LNCaP clone FGC (cell line): ENCODE results near the gene SLC36A3.
"Not testable (repeated sequence)": the region's sequence is repeated elsewhere in the genome, so short reads cannot be mapped to it uniquely, and the experiment has no call there.

Experiments used
- DNase-seq: peaks from one replicate; pipeline ENCODE4 v3.0.0-alpha.2; 2011; ENCODE audit warnings: low read depth
- H3K4me3 ChIP-seq: 2 replicates; pipeline ENCODE4 v1.5.1; 2011; ENCODE audit warnings: mild to moderate bottlenecking, low read depth, low read length, control low read depth
- CTCF ChIP-seq: IDR thresholded peaks from 2 replicates; pipeline ENCODE4 v1.5.1; 2012; ENCODE audit warnings: mild to moderate bottlenecking; ENCODE audit not compliant: control insufficient read depth, insufficient read depth; ENCODE audit errors: extremely low read depth

Gene SLC36A3

GRCh38 chr5:151318850-151319732 is 15.5 kb upstream of the SLC36A3 start:
- DNase-seq: no peak
- no peak overlapping the region for H3K4me3 ChIP-seq
- TF ChIP-seq CTCF: peak; percentile 67

- no peak for DNase-seq
- no peak overlapping the region for H3K4me3 ChIP-seq
- TF ChIP-seq CTCF: no peak
Measured at GRCh38 chr5:151317871-151318270, 14.3 kb upstream of the SLC36A3 start.

- TF ChIP-seq CTCF: peak; percentile 88
- peak; percentile 63 for DNase-seq
- no peak overlapping the region for H3K4me3 ChIP-seq
Measured at GRCh38 chr5:151315998-151316597, 12.5 kb upstream of the SLC36A3 start.

- H3K4me3 ChIP-seq: no peak overlapping the region
- DNase-seq: no peak
- TF ChIP-seq CTCF: no peak
Measured at GRCh38 chr5:151313357-151313756, 9.8 kb upstream of the SLC36A3 start.

- TF ChIP-seq CTCF: no peak
- no peak for DNase-seq
- no peak overlapping the region for H3K4me3 ChIP-seq
Measured at GRCh38 chr5:151312756-151313324, 9.3 kb upstream of the SLC36A3 start.

- no peak overlapping the region for H3K4me3 ChIP-seq
- no peak for TF ChIP-seq CTCF
- no peak for DNase-seq
Measured at GRCh38 chr5:151310932-151311331, 7.4 kb upstream of the SLC36A3 start.

GRCh38 chr5:151309821-151310220 is 6.3 kb upstream of the SLC36A3 start:
- H3K4me3 ChIP-seq, DNase-seq: not testable (repeated sequence)

GRCh38 chr5:151309266-151309665 is 5.7 kb upstream of the SLC36A3 start:
- DNase-seq, H3K4me3 ChIP-seq: not testable (repeated sequence)
